Astrocyte (in vitro differentiated cells and primary cell): ENCODE results near the gene TICAM2. TPM values are rescaled to one million over a fixed set of nuclear protein-coding genes. Genes with fewer than 3 reads are reported as not detected.
A peak's percentile ranks its signal among the peaks of the same experiment; 100 is the strongest.

Experiments used
- DNase-seq: peaks from one replicate; pipeline ENCODE4 v3.0.0-alpha.2; 2010; ENCODE audit warnings: low read depth
- FAIRE-seq: peaks from 2 replicates; lab custom pipeline; 2011; peaks lifted over from hg19 to GRCh38; lab: Jason Lieb, UNC
- H2AFZ ChIP-seq: 2 replicates; pipeline ENCODE4 v1.6.0; 2012; ENCODE audit warnings: low read depth, low read length, inconsistent platforms
- H3K27ac ChIP-seq: 2 replicates; pipeline ENCODE4 v1.5.1; 2011; ENCODE audit warnings: low read depth, low read length, inconsistent platforms
- H3K27me3 ChIP-seq: 2 replicates; pipeline ENCODE4 v1.6.0; 2011; ENCODE audit warnings: low read length, inconsistent platforms; ENCODE audit not compliant: insufficient read depth
- H3K36me3 ChIP-seq: 2 replicates; pipeline ENCODE4 v1.5.1; 2011; ENCODE audit warnings: low read length, inconsistent platforms; ENCODE audit not compliant: insufficient read depth
- H3K4me1 ChIP-seq: 2 replicates; pipeline ENCODE4 v1.5.1; 2011; ENCODE audit warnings: low read length, inconsistent platforms; ENCODE audit not compliant: insufficient read depth
- H3K4me2 ChIP-seq: 2 replicates; pipeline ENCODE4 v1.6.0; 2012; ENCODE audit warnings: low read length, inconsistent platforms
- H3K4me3 ChIP-seq: 2 replicates; pipeline ENCODE4 v1.5.1; 2011; ENCODE audit warnings: low read depth, mild to moderate bottlenecking, low read length, inconsistent platforms; ENCODE audit not compliant: insufficient read depth
- H3K79me2 ChIP-seq: 2 replicates; pipeline ENCODE4 v1.6.0; 2012; ENCODE audit warnings: mild to moderate bottlenecking, low read length, inconsistent platforms; ENCODE audit not compliant: insufficient read depth
- H3K9ac ChIP-seq: 2 replicates; pipeline ENCODE4 v1.6.0; 2012; ENCODE audit warnings: mild to moderate bottlenecking, low read length, inconsistent platforms
- H3K9me3 ChIP-seq: 2 replicates; pipeline ENCODE4 v1.5.1; 2012; ENCODE audit warnings: low read depth, mild to moderate bottlenecking, low read length, inconsistent platforms; ENCODE audit not compliant: insufficient read depth
- H4K20me1 ChIP-seq: 2 replicates; pipeline ENCODE4 v1.6.0; 2012; ENCODE audit warnings: low read length, inconsistent platforms; ENCODE audit not compliant: insufficient read depth
- H3K27ac Mint-ChIP-seq: one replicate; pipeline ENCODE4 v1.8.0; 2021; ENCODE audit warnings: mild to moderate bottlenecking, mixed read lengths; ENCODE audit not compliant: unreplicated experiment
- H3K27me3 Mint-ChIP-seq: one replicate; pipeline ENCODE4 v1.8.0; 2021; ENCODE audit warnings: low read depth, mixed read lengths; ENCODE audit not compliant: unreplicated experiment
- H3K36me3 Mint-ChIP-seq: one replicate; pipeline ENCODE4 v1.8.0; 2021; ENCODE audit warnings: low read depth, mixed read lengths; ENCODE audit not compliant: unreplicated experiment
- H3K4me1 Mint-ChIP-seq: one replicate; pipeline ENCODE4 v1.8.0; 2021; ENCODE audit warnings: low read depth, mixed read lengths; ENCODE audit not compliant: unreplicated experiment
- H3K4me3 Mint-ChIP-seq: one replicate; pipeline ENCODE4 v1.8.0; 2021; ENCODE audit warnings: mild to moderate bottlenecking, moderate library complexity, mixed read lengths; ENCODE audit not compliant: unreplicated experiment
- H3K9me3 Mint-ChIP-seq: one replicate; pipeline ENCODE4 v1.8.0; 2021; ENCODE audit warnings: mild to moderate bottlenecking, mixed read lengths; ENCODE audit not compliant: unreplicated experiment
- EZH2 ChIP-seq: IDR thresholded peaks from 2 replicates; pipeline ENCODE4 v1.6.1; 2012; ENCODE audit warnings: mild to moderate bottlenecking, low read length, inconsistent platforms; ENCODE audit not compliant: insufficient read depth
- total RNA-seq: library from RNA; stranded (reverse); gene quantifications from 2 replicates; pipeline ENCODE4 v1.2.1, GENCODE V29; 2021
- TF ChIP-seq, protein P1 (sequence below): IDR thresholded peaks from 2 replicates; pipeline ENCODE4 v1.5.1; 2011; ENCODE audit warnings: low read depth, mild to moderate bottlenecking, inconsistent platforms, low read length, moderate library complexity; ENCODE audit not compliant: insufficient read depth

TICAM2 gene
- total RNA-seq, 1 donor from 2014 or later, result 6.8 TPM

DNA sequence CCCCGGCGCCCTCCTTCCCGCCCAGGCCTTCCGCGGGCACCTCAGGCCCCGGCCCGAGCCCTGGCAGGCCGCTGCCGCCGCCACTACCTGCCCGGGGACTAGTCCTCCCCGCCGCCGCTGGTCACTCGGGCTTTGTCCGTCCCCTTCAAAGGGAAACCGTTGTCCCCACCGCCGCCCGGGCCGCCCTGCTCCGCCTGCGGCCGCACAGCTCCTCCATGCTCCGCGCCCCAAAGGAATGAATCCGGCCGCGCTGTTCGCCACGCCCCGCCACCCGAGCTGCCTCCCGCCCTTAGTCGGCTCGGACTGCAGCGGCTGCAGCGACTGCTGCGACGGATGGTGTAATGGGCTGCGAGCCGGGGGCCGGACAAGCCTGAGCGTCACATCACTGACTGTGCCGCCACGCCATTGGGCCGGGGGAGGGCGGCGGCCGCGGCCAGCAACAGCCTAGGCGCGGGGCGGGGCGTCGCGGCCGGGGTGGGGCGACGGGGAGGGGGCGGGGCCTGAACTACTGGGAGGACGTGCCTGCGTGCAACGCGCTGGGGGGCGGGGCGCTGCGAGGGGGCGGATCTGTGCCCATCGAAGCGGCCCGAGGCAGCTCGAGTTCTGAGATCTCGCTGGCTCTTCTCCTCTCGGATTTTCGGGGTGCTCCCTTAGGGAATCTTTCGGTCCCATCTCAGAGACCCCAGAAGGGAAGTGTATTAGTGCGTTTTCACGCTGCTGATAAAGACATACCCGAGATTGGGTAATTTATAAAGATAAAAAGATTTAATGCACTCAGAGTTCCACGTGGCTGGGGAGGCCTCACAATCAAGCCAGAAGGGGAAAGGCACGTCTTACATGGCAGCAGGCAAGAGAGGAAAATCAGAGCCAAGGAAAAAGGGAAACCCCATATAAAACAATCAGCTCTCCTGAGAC is 57.6 kb downstream of the TICAM2 start, which contains the start of gene FEM1C:
TSS of gene FEM1C (minus strand) at position 340 of the 915 bp plus-strand sequence. CDS start 1,282 bp downstream, outside the sequence.
- Histone ChIP-seq H3K4me2 (peak within 1 kb of the TSS; percentile 99), H3K36me3 (peaks cover 8% of the 10 kb centered on the region), H3K4me1 (peaks cover 11% of the 10 kb centered on the region), H3K27me3 (no peaks in the 10 kb centered on the region), H3K9me3 (peaks cover 4% of the 10 kb centered on the region), H3K79me2 (peaks cover 45% of the 10 kb centered on the region), H4K20me1 (peaks cover 43% of the 10 kb centered on the region), H3K27ac (peak within 1 kb of the TSS; percentile 92), H2AFZ (peak within 1 kb of the TSS; percentile 71), H3K4me3 (peak within 1 kb of the TSS; percentile 89), H3K9ac (peak within 1 kb of the TSS; percentile 95)
- Mint-ChIP-seq H3K27ac (peak within 1 kb of the TSS; percentile 94), H3K9me3 (peaks cover 5% of the 10 kb centered on the region), H3K4me3 (peak within 1 kb of the TSS; percentile 98), H3K4me1 (peaks cover 1% of the 10 kb centered on the region), H3K36me3 (peaks cover 4% of the 10 kb centered on the region), H3K27me3 (no peaks in the 10 kb centered on the region)
- DNase-seq (peak; percentile 94), FAIRE-seq (no peak)
- TF ChIP-seq EZH2, result no peak
- TF ChIP-seq, protein P1, sequence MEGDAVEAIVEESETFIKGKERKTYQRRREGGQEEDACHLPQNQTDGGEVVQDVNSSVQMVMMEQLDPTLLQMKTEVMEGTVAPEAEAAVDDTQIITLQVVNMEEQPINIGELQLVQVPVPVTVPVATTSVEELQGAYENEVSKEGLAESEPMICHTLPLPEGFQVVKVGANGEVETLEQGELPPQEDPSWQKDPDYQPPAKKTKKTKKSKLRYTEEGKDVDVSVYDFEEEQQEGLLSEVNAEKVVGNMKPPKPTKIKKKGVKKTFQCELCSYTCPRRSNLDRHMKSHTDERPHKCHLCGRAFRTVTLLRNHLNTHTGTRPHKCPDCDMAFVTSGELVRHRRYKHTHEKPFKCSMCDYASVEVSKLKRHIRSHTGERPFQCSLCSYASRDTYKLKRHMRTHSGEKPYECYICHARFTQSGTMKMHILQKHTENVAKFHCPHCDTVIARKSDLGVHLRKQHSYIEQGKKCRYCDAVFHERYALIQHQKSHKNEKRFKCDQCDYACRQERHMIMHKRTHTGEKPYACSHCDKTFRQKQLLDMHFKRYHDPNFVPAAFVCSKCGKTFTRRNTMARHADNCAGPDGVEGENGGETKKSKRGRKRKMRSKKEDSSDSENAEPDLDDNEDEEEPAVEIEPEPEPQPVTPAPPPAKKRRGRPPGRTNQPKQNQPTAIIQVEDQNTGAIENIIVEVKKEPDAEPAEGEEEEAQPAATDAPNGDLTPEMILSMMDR, result no peak

DNA sequence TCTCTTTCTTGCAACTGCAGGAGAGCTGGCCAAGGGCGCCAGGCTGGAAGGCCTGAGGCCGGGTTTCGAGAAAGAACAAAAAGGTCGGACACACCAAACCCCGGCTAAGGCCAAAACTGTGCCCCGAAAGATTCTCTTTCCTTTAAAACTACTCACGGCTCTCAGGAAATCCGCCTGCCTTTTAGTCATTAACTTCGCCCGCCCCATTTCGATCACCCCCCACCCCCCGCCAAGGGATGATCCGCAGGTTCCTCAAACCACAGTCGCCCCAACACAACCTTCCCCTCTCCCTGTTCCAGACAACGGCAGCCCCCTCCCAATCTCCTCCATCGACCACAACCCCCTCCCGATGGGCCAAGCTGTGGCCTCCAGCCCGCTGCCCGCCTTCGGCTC is 58.2 kb downstream of the TICAM2 start:
- DNase-seq, result no peak
- Histone ChIP-seq H3K27ac (peak overlapping the region; percentile 92), H2AFZ (peak overlapping the region; percentile 29), H3K4me1 (peaks cover 11% of the 10 kb centered on the region), H3K36me3 (peaks cover 14% of the 10 kb centered on the region), H3K9ac (peak overlapping the region; percentile 95), H4K20me1 (peaks cover 49% of the 10 kb centered on the region), H3K79me2 (peaks cover 52% of the 10 kb centered on the region), H3K4me3 (peak overlapping the region; percentile 89), H3K27me3 (no peaks in the 10 kb centered on the region), H3K9me3 (peaks cover 4% of the 10 kb centered on the region), H3K4me2 (peak overlapping the region; percentile 99)
- Mint-ChIP-seq H3K27me3 (no peaks in the 10 kb centered on the region), H3K9me3 (peaks cover 5% of the 10 kb centered on the region), H3K4me1 (peaks cover 7% of the 10 kb centered on the region), H3K4me3 (peak overlapping the region; percentile 98), H3K27ac (peak overlapping the region; percentile 93), H3K36me3 (peaks cover 4% of the 10 kb centered on the region)
- TF ChIP-seq EZH2, result no peak
- TF ChIP-seq, protein P1, result no peak
- no peak for FAIRE-seq
